Stimulated activated naive CD8-positive, alpha-beta T cell treated with anti-CD3 and anti-CD28 coated beads, Interleukin-15, Interleukin-2, amounts not matched to agents 100 ng/mL and 50 ng/mL, for 24 hours (primary cell): Measurements from ENCODE around the gene ALDH3B2.
"Not testable (repeated sequence)": the region's sequence is repeated elsewhere in the genome, so short reads cannot be mapped to it uniquely, and the experiment has no call there.

Experiments used
- H3K27ac Mint-ChIP-seq: one replicate; pipeline ENCODE4 v1.8.0; 2021; ENCODE audit warnings: mild to moderate bottlenecking, mixed read lengths
- H3K27me3 Mint-ChIP-seq: one replicate; pipeline ENCODE4 v1.8.0; 2021; ENCODE audit warnings: mixed read lengths
- H3K36me3 Mint-ChIP-seq: one replicate; pipeline ENCODE4 v1.8.0; 2021; ENCODE audit warnings: low read depth, mixed read lengths
- H3K4me1 Mint-ChIP-seq: one replicate; pipeline ENCODE4 v1.8.0; 2021; ENCODE audit warnings: low read depth, mixed read lengths
- H3K4me3 Mint-ChIP-seq: one replicate; pipeline ENCODE4 v1.8.0; 2021; ENCODE audit warnings: mild to moderate bottlenecking, mixed read lengths
- H3K9me3 Mint-ChIP-seq: one replicate; pipeline ENCODE4 v1.8.0; 2021; ENCODE audit warnings: mixed read lengths

Gene ALDH3B2

DNA sequence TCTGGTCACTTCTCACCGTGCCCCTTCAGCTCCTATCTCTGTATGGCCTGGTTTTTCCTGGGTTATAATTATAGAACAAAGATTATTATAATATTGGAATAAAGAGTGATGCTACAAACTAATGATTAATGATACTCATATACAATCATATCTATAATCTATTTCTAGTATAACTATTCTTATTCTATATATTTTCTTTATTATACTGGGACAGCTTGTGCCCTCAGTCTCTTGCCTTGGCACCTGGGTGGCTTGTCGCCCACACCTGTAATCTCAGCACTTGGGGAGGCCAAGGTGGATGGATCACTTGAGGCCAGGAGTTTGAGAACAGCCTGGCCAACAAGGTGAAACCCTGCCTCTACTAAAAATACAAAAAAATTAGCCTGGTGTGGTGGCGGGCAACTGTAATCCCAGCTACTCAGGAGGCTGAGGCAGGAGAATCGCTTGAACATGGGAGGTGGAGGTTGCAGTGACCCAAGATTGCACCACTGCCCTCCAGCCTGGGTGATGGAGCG lies 14.7 kb downstream of the ALDH3B2 start:
- H3K27me3 Mint-ChIP-seq, H3K9me3 Mint-ChIP-seq, H3K27ac Mint-ChIP-seq, H3K4me1 Mint-ChIP-seq, H3K36me3 Mint-ChIP-seq, H3K4me3 Mint-ChIP-seq: not testable (repeated sequence)

DNA sequence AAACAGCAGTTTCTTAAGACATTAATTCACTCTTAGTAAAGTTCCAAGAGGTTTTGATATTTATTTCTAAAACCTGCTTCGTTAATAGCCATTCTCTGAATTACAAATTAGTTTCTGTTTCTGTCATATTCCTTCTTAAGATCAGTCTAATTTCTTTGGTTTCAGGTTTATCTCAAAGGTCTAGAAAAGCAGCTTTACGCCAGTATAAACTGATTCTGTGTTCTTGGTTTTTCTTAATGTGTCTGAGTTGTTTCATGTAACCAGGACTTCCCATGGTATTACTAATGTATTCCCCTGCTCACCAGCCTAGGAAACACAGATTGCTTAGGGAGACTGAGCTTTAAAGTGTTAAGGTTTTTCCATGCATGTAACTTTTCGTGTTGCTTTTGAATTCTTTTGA lies 17.1 kb downstream of the ALDH3B2 start:
- H3K27ac Mint-ChIP-seq, result no peak overlapping the region
- no peak overlapping the region for H3K4me3 Mint-ChIP-seq
- no peaks in the 10 kb centered on the region for H3K9me3 Mint-ChIP-seq
- peaks cover 4% of the 10 kb centered on the region for H3K36me3 Mint-ChIP-seq
- H3K27me3 Mint-ChIP-seq, result no peaks in the 10 kb centered on the region
- H3K4me1 Mint-ChIP-seq, result peaks cover 9% of the 10 kb centered on the region

DNA sequence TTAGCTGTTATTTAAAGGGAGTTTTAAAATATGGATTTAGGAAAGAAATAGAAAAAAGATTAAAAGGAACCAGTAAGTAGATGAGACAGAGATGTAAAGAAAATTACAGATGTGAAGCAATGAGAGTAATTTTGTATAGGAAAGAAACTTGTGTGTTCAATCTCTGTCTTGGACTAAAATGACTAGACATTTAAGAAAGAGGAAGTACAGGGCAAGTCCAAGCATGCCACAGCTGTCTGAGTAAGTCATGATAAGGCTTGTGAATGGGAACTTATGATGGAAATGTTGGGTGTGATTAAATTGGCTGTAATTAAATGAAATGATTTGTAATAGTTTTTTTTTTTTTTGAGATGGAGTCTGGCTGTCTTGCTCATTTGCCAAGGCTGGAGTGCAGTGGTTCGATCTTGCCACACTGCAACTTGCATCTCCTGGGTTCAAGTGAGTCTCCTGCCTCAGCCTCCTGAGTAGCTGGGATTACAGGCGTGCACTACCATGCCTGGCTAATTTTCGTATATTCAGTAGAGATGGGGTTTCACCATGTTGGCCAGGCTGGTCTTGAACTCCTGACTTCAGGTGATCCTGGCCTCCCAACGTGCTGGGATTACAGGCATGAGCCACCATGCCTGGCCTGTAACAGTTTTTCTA lies 18.0 kb downstream of the ALDH3B2 start:
- Mint-ChIP-seq H3K36me3 (peaks cover 4% of the 10 kb centered on the region), H3K9me3 (no peaks in the 10 kb centered on the region), H3K27me3 (no peaks in the 10 kb centered on the region), H3K27ac (no peak overlapping the region), H3K4me3 (no peak overlapping the region), H3K4me1 (peaks cover 9% of the 10 kb centered on the region)

DNA sequence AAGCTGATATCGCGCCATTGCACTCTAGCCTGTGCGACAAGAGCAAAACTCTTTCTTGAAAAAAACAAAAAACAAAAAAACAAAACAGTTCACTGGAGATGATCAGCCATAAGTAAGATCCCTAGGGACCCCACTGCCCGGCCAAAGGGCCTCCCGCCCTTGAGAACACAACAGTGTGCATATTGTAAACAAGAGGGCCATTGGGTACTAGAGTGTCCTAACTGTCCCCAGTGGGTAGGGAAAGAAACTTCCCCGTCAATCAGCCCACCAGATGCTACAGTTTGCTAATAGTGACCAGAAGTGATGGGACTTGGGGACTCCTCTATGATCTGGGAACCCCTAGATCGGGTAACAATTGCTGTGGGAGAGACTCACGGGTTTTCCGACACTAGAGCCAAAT lies 20.2 kb downstream of the ALDH3B2 start:
- peaks cover 25% of the 10 kb centered on the region for H3K4me1 Mint-ChIP-seq
- no peaks in the 10 kb centered on the region for H3K27me3 Mint-ChIP-seq
- H3K27ac Mint-ChIP-seq, result no peak overlapping the region
- H3K4me3 Mint-ChIP-seq, result no peak overlapping the region
- no peaks in the 10 kb centered on the region for H3K9me3 Mint-ChIP-seq
- peaks cover 4% of the 10 kb centered on the region for H3K36me3 Mint-ChIP-seq

DNA sequence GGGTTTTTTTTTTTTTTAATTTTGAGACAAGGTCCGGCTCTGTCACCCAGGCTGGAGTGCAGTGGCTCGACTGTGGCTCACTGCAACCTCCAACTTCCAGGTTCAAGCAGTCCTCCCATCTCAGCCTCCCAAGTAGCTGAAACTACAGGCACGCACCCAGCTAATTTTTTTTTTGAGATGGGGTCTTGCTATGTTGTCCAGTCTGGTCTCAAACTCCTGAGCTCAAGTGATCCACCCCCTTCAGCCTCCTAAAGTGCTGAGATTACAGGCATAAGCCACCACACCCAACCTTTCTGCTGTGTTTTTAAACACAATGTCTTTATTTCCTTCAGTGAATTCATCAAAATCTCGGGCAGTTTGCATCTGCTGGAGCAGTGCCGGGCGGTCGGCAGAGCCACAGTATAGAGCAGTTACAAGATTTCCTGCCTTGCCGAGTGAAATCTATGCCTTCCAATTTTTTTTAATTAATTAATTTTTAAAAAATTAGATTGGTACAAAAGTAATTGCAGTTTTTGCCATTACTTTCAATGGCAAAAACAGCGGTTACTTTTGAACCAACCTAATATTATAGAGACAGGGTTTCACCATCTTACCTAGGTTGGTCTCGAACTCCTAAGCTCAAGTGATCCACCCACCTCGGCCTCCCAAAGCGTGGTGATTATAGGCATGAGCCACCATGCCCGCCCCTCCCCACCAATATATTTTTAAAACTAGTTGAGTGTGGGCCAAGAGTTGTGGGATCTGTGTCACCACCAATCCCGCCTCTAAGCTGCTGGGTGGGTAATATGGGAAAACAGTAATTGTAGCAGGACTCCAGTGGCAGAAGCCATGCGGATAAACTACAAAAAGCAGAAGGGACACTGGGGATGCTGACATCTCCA lies 21.2 kb downstream of the ALDH3B2 start:
- H3K4me1 Mint-ChIP-seq, result peaks cover 36% of the 10 kb centered on the region
- H3K27ac Mint-ChIP-seq, result no peak overlapping the region
- H3K36me3 Mint-ChIP-seq, result peaks cover 4% of the 10 kb centered on the region
- no peak overlapping the region for H3K4me3 Mint-ChIP-seq
- H3K9me3 Mint-ChIP-seq, result no peaks in the 10 kb centered on the region
- H3K27me3 Mint-ChIP-seq, result no peaks in the 10 kb centered on the region

DNA sequence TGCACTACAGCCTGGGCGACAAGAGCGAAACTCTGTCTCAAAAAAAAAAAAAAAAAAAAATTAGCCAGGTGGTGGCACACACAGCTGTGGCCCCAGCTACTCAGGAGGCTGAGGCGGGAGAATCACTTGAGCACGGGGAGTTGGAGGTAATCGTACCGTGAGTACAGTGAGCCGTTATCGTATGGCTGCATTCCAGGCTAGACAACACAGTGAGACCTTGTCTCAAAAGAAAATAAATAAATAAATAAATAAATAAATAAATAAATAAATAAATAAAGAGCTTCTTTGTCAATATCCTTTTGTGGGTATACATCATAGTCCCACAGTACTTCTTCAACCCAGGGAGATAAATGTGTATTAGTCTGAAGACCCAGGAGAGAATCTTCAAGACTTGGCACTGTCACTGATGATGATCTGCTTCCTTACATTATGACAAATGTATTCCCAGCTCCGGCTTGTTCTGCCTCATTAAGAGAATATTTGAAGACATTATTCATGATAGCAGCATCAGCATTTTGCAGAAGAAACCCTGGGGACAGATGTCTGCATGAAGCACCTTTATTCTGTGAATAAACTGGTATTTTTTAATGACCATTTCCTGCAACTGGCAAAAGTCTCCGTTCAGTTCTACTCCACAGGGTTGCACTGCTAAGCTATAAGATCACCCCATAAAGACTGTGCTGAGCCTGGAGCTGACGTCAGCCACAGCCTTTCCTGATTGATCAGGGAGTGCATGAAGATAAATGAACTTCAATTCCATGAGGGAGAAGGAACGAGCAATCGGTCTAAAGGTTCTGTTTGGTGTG lies 22.2 kb downstream of the ALDH3B2 start:
- Mint-ChIP-seq H3K27me3 (no peaks in the 10 kb centered on the region), H3K27ac (no peak overlapping the region), H3K4me1 (peaks cover 39% of the 10 kb centered on the region), H3K4me3 (no peak overlapping the region), H3K36me3 (peaks cover 4% of the 10 kb centered on the region), H3K9me3 (no peaks in the 10 kb centered on the region)

DNA sequence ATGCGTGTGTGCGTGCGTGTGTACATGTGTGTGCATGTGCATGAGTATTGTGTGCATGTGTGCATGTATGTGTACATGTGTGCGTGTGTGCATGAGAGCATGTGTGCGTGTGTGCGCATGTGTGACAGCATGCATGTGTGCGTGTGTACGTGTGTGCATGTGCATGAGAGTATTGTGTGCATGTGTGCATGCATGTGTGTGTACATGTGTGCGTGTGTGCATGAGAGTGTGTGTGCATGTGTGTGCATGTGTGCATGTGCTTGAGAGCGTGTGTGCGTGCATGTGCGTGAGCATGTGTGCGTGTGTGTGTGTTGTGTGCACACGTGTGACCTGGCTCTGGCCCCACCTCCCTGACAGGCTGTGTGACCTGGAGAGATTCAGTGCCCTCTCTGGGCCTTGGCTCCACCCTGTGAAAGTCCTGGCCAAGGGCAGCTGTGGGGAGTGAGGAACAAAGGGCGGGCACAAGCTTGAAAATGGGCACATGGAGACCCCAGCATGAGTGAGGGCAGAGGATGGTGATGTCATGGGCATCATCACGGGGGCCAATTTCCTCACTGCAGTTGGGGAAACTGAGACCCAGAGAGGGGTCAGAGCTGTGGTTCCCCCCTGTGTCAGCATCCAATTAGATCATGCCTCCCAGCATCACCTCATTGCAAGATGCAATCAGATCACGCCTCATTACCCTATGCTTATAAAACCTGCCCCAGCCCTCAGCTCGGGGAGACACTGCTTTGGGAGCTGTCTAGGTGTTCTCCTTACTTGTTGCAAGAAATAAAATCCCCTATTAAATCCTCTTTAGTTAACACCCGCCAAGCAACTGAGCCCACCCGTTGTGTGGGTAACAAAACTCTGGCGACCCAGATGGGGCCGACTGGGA lies 24.6 kb downstream of the ALDH3B2 start:
- peak overlapping the region; percentile 85 for H3K27ac Mint-ChIP-seq
- peak overlapping the region; percentile 82 for H3K4me3 Mint-ChIP-seq
- no peaks in the 10 kb centered on the region for H3K36me3 Mint-ChIP-seq
- H3K4me1 Mint-ChIP-seq, result peaks cover 51% of the 10 kb centered on the region
- H3K27me3 Mint-ChIP-seq, result no peaks in the 10 kb centered on the region
- no peaks in the 10 kb centered on the region for H3K9me3 Mint-ChIP-seq

DNA sequence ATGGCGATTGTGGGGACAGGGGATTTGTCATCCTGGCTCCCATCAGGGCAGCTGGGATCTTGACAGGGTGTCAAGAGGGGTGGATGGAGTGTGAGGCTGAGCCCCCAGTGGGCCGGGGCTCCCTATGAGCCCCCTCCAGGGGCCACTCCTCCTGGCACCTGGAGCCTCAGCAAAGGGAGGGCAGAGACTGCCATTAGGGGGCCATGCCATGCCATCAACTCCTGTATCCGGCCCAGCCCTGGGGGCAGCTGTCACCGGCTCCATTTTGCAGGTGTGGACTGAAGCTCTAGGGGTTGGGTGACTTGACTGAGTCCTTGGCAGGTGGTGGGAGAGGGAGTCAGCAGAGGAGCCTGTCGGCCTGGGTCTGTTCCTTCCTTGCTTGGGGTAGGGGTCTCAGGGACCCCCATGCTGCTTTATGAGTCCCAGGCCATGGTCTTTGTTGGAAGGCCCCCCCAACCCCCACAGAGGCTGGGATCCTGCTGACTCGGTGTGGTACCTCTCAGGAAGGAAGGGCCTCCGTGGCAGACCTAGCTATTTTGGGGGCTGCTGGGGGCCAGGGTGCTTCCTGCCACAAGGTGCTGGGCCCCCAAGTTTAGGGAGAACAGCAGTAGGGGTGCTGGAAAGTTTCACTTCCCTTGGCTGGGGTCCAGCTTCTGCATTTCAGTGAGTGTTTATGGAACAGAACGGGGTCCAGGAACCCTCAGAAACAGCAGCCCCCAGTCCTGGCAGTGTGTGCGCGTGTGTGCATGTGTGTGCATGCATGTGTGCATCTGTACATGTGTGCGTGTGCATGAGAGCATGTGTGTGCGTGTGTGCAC lies 25.4 kb downstream of the ALDH3B2 start:
- Mint-ChIP-seq H3K27ac (no peak overlapping the region), H3K4me3 (no peak overlapping the region), H3K27me3 (no peaks in the 10 kb centered on the region)

DNA sequence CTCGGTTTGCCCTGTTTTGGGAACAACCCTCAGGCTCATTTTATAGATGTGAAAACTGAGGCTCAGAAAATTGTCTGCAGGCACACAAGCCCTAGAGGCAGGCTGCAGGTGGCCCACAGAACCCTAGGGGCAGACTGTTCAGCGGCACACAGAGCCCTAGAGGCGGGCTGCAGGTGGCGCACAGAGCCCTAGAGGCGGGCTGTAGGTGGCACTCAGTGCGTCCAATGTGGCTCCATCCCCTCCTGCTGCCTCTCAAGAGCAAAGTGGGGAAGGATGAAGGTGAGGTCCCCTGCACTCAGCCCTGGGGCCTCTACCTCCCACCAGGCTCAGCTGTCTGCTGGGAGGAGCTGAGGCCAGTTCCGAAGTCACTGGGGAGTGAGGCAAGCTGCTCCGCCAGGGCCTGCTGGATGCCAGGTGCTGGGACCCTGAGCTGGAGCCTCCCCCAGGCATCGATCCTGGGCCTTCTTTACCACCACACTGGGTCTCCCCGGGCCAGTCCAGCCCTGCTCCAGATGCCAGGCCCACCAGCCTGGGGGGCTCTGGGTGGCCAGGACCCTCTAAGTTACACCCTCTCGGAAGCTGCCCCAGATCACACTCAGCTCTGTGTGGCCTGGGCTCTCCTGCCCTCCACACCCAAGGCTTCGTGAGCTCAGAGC lies 26.2 kb downstream of the ALDH3B2 start:
- Mint-ChIP-seq H3K9me3 (no peaks in the 10 kb centered on the region), H3K27ac (no peak overlapping the region)

More for the DNA sequence above, 25.4 kb downstream of the ALDH3B2 start:
- Mint-ChIP-seq H3K36me3 (no peaks in the 10 kb centered on the region), H3K4me1 (peaks cover 51% of the 10 kb centered on the region), H3K9me3 (no peaks in the 10 kb centered on the region)

DNA sequence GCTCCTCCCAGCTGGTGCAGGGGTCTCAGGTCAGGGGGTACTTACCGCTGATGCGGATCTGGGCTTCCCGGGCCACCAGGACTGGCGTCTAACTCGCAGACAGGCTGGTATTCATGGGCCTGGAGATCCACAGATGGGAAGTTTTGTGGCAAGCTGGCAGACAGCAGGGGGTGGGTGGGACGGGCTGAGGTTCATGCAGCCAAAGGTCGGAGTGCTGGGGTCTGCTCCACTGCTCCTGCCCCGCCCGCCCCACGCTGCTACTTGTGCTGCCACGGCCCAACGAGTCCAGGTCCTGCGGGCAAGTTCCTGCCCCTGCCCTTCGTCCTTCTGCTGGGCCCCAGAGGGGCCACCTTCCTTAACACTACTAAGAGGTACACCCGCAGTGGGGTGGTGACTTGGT lies 27.0 kb downstream of the ALDH3B2 start:
- Mint-ChIP-seq H3K9me3 (no peaks in the 10 kb centered on the region), H3K4me3 (no peak overlapping the region), H3K27me3 (no peaks in the 10 kb centered on the region)

More for the DNA sequence above, 26.2 kb downstream of the ALDH3B2 start:
- no peaks in the 10 kb centered on the region for H3K27me3 Mint-ChIP-seq
- H3K4me3 Mint-ChIP-seq, result no peak overlapping the region
- H3K36me3 Mint-ChIP-seq, result no peaks in the 10 kb centered on the region
- H3K4me1 Mint-ChIP-seq, result peaks cover 51% of the 10 kb centered on the region

DNA sequence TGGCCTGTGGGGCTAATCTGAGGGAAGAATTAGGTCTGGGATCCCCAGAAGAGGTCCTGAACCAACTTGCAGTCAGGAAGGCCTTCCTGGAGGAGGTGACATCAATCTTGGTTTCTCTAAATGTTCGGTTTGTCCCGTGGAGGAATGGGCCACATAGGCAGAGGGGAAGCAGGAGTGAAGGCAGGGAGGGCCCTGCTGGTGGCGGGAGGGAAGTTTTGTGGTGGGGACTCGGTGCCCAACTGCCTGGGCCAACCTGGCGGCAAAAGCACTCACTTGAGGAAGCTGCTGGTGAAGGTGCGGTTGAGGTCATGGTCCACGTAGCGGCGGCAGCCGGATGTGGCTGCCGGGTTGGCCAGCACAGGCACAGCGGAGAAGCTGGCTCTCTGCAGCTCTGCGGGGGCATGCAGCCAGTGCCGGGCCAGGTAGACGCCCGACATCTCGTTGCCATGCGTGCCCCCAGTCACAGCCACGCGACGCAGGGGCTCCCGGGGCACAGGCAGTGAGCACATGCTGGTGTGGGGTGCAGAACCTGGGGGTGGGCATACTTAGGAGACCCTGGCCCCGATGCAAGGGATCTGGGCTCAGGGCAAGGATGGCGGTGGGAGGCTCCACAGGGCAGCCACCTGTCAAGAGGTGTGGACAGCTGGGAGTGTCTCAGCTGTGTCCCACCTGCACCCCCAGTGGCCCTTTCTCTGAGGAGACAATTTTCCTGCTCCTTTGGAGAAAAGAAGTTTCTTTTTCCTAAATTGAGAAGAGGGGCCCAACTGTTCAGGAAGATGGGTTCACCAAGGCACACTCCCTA lies 27.7 kb downstream of the ALDH3B2 start:
- Mint-ChIP-seq H3K4me1 (peaks cover 51% of the 10 kb centered on the region), H3K27ac (peak overlapping the region; percentile 77)

More for the DNA sequence above, 27.0 kb downstream of the ALDH3B2 start:
- Mint-ChIP-seq H3K27ac (no peak overlapping the region), H3K36me3 (no peaks in the 10 kb centered on the region), H3K4me1 (peaks cover 51% of the 10 kb centered on the region)

More for the DNA sequence above, 27.7 kb downstream of the ALDH3B2 start:
- Mint-ChIP-seq H3K4me3 (peak overlapping the region; percentile 37), H3K36me3 (no peaks in the 10 kb centered on the region), H3K27me3 (no peaks in the 10 kb centered on the region), H3K9me3 (no peaks in the 10 kb centered on the region)
